ENCODE results near the gene TBC1D8.

DNA sequence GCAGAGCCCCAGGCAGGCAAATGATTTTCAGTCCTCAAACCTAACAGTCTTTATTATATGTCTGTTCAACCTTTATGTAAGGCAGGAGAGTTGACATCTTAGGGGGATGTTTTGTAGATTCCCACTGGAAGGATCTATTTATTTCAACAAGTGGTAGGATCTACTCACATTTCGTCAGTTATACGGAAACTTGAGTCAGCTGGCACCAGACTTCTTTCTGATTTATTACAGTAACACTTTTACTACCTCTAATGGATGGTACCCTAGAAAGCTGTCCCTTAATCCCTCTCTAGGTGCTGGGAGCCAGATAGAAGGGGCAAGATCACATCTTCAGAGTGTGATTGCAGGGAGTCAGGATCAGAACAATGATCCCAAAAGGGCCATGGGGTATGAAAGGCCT, 151.2 kb downstream of the TBC1D8 start:
- TF ChIP-seq CTCF (IDR thresholded peaks at IDR 0.05; ENCODE audit: low read depth, low read length, missing input control) (no peak), SP1 (IDR thresholded peaks at IDR 0.05) (no peak), RXRA (IDR thresholded peaks at IDR 0.05) (no peak), HNF4G (IDR thresholded peaks at IDR 0.05) (no peak), TAF1 (conservative IDR thresholded peaks at IDR 0.05) (no peak)
- TF ChIP-seq, protein P1, sequence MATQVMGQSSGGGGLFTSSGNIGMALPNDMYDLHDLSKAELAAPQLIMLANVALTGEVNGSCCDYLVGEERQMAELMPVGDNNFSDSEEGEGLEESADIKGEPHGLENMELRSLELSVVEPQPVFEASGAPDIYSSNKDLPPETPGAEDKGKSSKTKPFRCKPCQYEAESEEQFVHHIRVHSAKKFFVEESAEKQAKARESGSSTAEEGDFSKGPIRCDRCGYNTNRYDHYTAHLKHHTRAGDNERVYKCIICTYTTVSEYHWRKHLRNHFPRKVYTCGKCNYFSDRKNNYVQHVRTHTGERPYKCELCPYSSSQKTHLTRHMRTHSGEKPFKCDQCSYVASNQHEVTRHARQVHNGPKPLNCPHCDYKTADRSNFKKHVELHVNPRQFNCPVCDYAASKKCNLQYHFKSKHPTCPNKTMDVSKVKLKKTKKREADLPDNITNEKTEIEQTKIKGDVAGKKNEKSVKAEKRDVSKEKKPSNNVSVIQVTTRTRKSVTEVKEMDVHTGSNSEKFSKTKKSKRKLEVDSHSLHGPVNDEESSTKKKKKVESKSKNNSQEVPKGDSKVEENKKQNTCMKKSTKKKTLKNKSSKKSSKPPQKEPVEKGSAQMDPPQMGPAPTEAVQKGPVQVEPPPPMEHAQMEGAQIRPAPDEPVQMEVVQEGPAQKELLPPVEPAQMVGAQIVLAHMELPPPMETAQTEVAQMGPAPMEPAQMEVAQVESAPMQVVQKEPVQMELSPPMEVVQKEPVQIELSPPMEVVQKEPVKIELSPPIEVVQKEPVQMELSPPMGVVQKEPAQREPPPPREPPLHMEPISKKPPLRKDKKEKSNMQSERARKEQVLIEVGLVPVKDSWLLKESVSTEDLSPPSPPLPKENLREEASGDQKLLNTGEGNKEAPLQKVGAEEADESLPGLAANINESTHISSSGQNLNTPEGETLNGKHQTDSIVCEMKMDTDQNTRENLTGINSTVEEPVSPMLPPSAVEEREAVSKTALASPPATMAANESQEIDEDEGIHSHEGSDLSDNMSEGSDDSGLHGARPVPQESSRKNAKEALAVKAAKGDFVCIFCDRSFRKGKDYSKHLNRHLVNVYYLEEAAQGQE (IDR thresholded peaks at IDR 0.05), result no peak
